ENCODE results near the gene CHD1.
A peak's percentile ranks its signal among the peaks of the same experiment; 100 is the strongest.

The CHD1 gene

GRCh38 chr5:98891591-98891990, 37.2 kb downstream of the CHD1 start:
- DNase-seq, result no peak

- no peak for DNase-seq
Measured at GRCh38 chr5:98880598-98880997, 48.2 kb downstream of the CHD1 start.

- DNase-seq, result no peak
Measured at GRCh38 chr5:98880151-98880550, 48.7 kb downstream of the CHD1 start.

GRCh38 chr5:98877600-98877999, 51.2 kb downstream of the CHD1 start:
- DNase-seq, result no peak

GRCh38 chr5:98872674-98873073, 56.1 kb downstream of the CHD1 start:
- DNase-seq, result no peak

GRCh38 chr5:98865690-98866089, 63.1 kb downstream of the CHD1 start:
- DNase-seq, result no peak

- no peak for DNase-seq
Measured at GRCh38 chr5:98847054-98847453, 81.8 kb downstream of the CHD1 start.

GRCh38 chr5:98846520-98846919, 82.3 kb downstream of the CHD1 start:
- DNase-seq, result no peak

GRCh38 chr5:98845878-98846277, 82.9 kb downstream of the CHD1 start:
- no peak for DNase-seq

- DNase-seq, result no peak
Measured at GRCh38 chr5:98844865-98845264, 83.9 kb downstream of the CHD1 start.

- DNase-seq, result no peak
Measured at GRCh38 chr5:98843481-98843880, 85.3 kb downstream of the CHD1 start.

- DNase-seq, result no peak
Measured at GRCh38 chr5:98840946-98841345, 87.9 kb downstream of the CHD1 start.

GRCh38 chr5:98839469-98840383, 89.1 kb downstream of the CHD1 start:
- DNase-seq, result peak in 1 of 2 donors; percentile 7

- no peak for DNase-seq
Measured at GRCh38 chr5:98836175-98836574, 92.6 kb downstream of the CHD1 start.

GRCh38 chr5:98827588-98828284, 101.1 kb downstream of the CHD1 start:
- no peak for DNase-seq

- DNase-seq, result peak in 1 of 2 donors; percentile 18
Measured at GRCh38 chr5:98827161-98827560, 101.6 kb downstream of the CHD1 start.

GRCh38 chr5:98825582-98826375, 103.0 kb downstream of the CHD1 start:
- DNase-seq, result no peak

GRCh38 chr5:98816582-98817222, 112.1 kb downstream of the CHD1 start:
- DNase-seq, result no peak

GRCh38 chr5:98813755-98814154, 115.1 kb downstream of the CHD1 start:
- no peak for DNase-seq

- no peak for DNase-seq
Measured at GRCh38 chr5:98810206-98810605, 118.6 kb downstream of the CHD1 start.

GRCh38 chr5:98807806-98808205, 121.0 kb downstream of the CHD1 start:
- DNase-seq, result no peak

- DNase-seq, result no peak
Measured at GRCh38 chr5:98805070-98805469, 123.7 kb downstream of the CHD1 start.

- DNase-seq, result no peak
Measured at GRCh38 chr5:98804066-98804465, 124.7 kb downstream of the CHD1 start.

Data from CD4-positive, alpha-beta T cell treated with Interleukin-4 for 1 hour (primary cell).